PC-9 (cell line): ENCODE data around the gene WDR59. TPM values are rescaled to one million over a fixed set of nuclear protein-coding genes. Genes with fewer than 3 reads are reported as not detected.

Experiments
- BruUV-seq: library from RNA; stranded (reverse); fragments of 400-500 nt; replicated peaks from 2 replicates; lab custom pipeline; 2021; lab: Mats Ljungman, UMichigan
- CTCF ChIA-PET: fragments of 300-600 bp; sonication (Branson Sonifier 250); formaldehyde crosslinking; loops from one replicate; lab custom pipeline; 2022; ENCODE audit warnings: antibody characterized with exemption; lab: Charles Lee
- POLR2A ChIA-PET: fragments of 300-600 bp; sonication (Branson Sonifier 250); formaldehyde crosslinking; loops from one replicate; lab custom pipeline; 2022; ENCODE audit warnings: antibody characterized with exemption; ENCODE audit not compliant: unreplicated experiment; lab: Charles Lee
- DNase-seq, 2 experiments: peaks; one replicate each; pipeline versions ENCODE4 v3.0.0 to v3.0.0-alpha.2; 2015 to 2022; ENCODE audit warnings: mixed read lengths in 1 of 2
- H2AFZ ChIP-seq: fragments of 200-600 bp; sonication (generic); 2 replicates; pipeline ENCODE4 v1.8.1; 2017; ENCODE audit warnings: antibody characterized with exemption
- H3F3A ChIP-seq: fragments of 200-600 bp; sonication (generic); 2 replicates; pipeline ENCODE4 v1.8.1; 2017; ENCODE audit warnings: antibody characterized with exemption, mild to moderate bottlenecking, low read depth; ENCODE audit not compliant: insufficient read depth
- H3K27ac ChIP-seq: fragments of 200-600 bp; sonication (generic); 2 replicates; pipeline ENCODE4 v1.6.1; 2016; ENCODE audit warnings: mixed run types
- H3K27me3 ChIP-seq: fragments of 200-600 bp; sonication (generic); 2 replicates; pipeline ENCODE4 v1.6.1; 2016; ENCODE audit warnings: low read depth, mixed run types; ENCODE audit not compliant: insufficient read depth
- H3K36me3 ChIP-seq: fragments of 200-600 bp; sonication (generic); 2 replicates; pipeline ENCODE4 v1.6.1; 2016; ENCODE audit warnings: low read depth, mixed run types
- H3K4me1 ChIP-seq: fragments of 200-600 bp; sonication (generic); replicated peaks from 2 replicates; pipeline ENCODE4 v1.6.1; 2016; ENCODE audit warnings: mixed run types; ENCODE audit not compliant: insufficient read depth
- H3K4me2 ChIP-seq: fragments of 200-600 bp; sonication (generic); 2 replicates; pipeline ENCODE4 v1.6.1; 2017; ENCODE audit warnings: mixed run types
- H3K4me3 ChIP-seq: fragments of 200-600 bp; sonication (generic); 2 replicates; pipeline ENCODE4 v1.6.1; 2016; ENCODE audit warnings: mixed run types
- H3K79me2 ChIP-seq: fragments of 200-600 bp; sonication (generic); 2 replicates; pipeline ENCODE4 v1.6.1; 2017; ENCODE audit warnings: low read depth, mixed run types
- H3K9me2 ChIP-seq: fragments of 200-600 bp; sonication (generic); 2 replicates; pipeline ENCODE4 v1.8.1; 2017; ENCODE audit warnings: mild to moderate bottlenecking; ENCODE audit not compliant: insufficient read depth
- H3K9me3 ChIP-seq: fragments of 200-600 bp; sonication (generic); 2 replicates; pipeline ENCODE4 v1.8.1; 2016; ENCODE audit warnings: low read depth; ENCODE audit not compliant: insufficient read depth
- H4K20me1 ChIP-seq: fragments of 200-600 bp; sonication (generic); 2 replicates; pipeline ENCODE4 v1.8.1; 2017; ENCODE audit not compliant: insufficient read depth
- EZH2 ChIP-seq: fragments of 200-600 bp; sonication (generic); IDR thresholded peaks from 2 replicates; pipeline ENCODE4 v1.8.0; 2017; ENCODE audit warnings: antibody characterized with exemption, low read depth
- intact Hi-C: fragments of 100-400 bp; cut with micrococcal nuclease; formaldehyde crosslinking; loops from one replicate; pipeline ENCODE4 v1.10.0; 2022; ENCODE audit not compliant: unreplicated experiment
- total RNA-seq: library from RNA; stranded (reverse); gene quantifications from 2 replicates; pipeline ENCODE4 v1.2.3, GENCODE V29; 2021
- TF ChIP-seq, protein P1 (sequence below): fragments of 200-600 bp; sonication (generic); conservative IDR thresholded peaks from 2 replicates; pipeline ENCODE4 v1.6.1; 2017; ENCODE audit warnings: mixed run types, antibody characterized with exemption, mild to moderate bottlenecking, moderate library complexity

WDR59 gene
- total RNA-seq, 1 experiment from 2014 or later: 97.1 TPM

- H4K20me1 ChIP-seq: no peaks in the 10 kb centered on the region
- H3K27ac ChIP-seq: peak overlapping the region; percentile 71
- H3K36me3 ChIP-seq: 0 out of 2 replicates have a peak, but pooled peaks cover 6% of the 10 kb centered on the region
- H3K4me3 ChIP-seq: no peak overlapping the region
- H3K9me3 ChIP-seq: no peaks in the 10 kb centered on the region
- peaks cover 90% of the 10 kb centered on the region for H3K79me2 ChIP-seq
- BruUV-seq: no TSS peak
- peaks cover 65% of the 10 kb centered on the region for H3K4me1 ChIP-seq
- no peak overlapping the region for H2AFZ ChIP-seq
- intact Hi-C loops: loop anchor here (1.0 to 2.0 kb wide), 3 partner anchors 15 to 79 kb away; no protein-coding TSS in a partner anchor
- H3F3A ChIP-seq: peaks cover 24% of the 10 kb centered on the region
- H3K27me3 ChIP-seq: no peaks in the 10 kb centered on the region
- TF ChIP-seq, protein P1, sequence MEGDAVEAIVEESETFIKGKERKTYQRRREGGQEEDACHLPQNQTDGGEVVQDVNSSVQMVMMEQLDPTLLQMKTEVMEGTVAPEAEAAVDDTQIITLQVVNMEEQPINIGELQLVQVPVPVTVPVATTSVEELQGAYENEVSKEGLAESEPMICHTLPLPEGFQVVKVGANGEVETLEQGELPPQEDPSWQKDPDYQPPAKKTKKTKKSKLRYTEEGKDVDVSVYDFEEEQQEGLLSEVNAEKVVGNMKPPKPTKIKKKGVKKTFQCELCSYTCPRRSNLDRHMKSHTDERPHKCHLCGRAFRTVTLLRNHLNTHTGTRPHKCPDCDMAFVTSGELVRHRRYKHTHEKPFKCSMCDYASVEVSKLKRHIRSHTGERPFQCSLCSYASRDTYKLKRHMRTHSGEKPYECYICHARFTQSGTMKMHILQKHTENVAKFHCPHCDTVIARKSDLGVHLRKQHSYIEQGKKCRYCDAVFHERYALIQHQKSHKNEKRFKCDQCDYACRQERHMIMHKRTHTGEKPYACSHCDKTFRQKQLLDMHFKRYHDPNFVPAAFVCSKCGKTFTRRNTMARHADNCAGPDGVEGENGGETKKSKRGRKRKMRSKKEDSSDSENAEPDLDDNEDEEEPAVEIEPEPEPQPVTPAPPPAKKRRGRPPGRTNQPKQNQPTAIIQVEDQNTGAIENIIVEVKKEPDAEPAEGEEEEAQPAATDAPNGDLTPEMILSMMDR: no peak
- TF ChIP-seq EZH2: no peak
- POLR2A ChIA-PET: interaction anchor here (0.6 to 1.0 kb wide), 4 partner anchors 79 to 374 kb away, joined by 3 to 7 read pairs (median 4); no protein-coding TSS in a partner anchor
- DNase-seq: peak; percentile 65 to 91
- CTCF ChIA-PET: interaction anchor here (0.6 to 1.3 kb wide), 3 partner anchors 34 to 216 kb away, joined by 3 to 23 read pairs (median 4); no protein-coding TSS in a partner anchor
- no peaks in the 10 kb centered on the region for H3K9me2 ChIP-seq
- peak overlapping the region; percentile 63 for H3K4me2 ChIP-seq
Measured at GRCh38 chr16:75029854-75030253, 44.9 kb upstream of the WDR59 start.

- ChIA-PET CTCF (interaction anchor here (0.6 kb wide), 1 partner anchor 170 kb away, joined by 3 read pairs; no protein-coding TSS in a partner anchor), POLR2A (no interaction called here)
- Histone ChIP-seq H3K9me2 (no peaks in the 10 kb centered on the region), H4K20me1 (no peaks in the 10 kb centered on the region), H3F3A (peaks cover 24% of the 10 kb centered on the region), H3K4me1 (peaks cover 72% of the 10 kb centered on the region), H3K4me3 (no peak overlapping the region), H3K4me2 (no peak overlapping the region), H3K79me2 (peaks cover 89% of the 10 kb centered on the region), H3K27ac (peak overlapping the region; percentile 25), H2AFZ (no peak overlapping the region), H3K9me3 (no peaks in the 10 kb centered on the region), H3K36me3 (0 out of 2 replicates have a peak, but pooled peaks cover 6% of the 10 kb centered on the region), H3K27me3 (no peaks in the 10 kb centered on the region)
- DNase-seq: no peak
- intact Hi-C loops: loop anchor here (1.0 kb wide), 1 partner anchor 27 kb away; no protein-coding TSS in a partner anchor
- BruUV-seq: no TSS peak
- TF ChIP-seq EZH2: no peak
- TF ChIP-seq, protein P1: no peak
Measured at GRCh38 chr16:75028544-75029135, 43.7 kb upstream of the WDR59 start.

DNA sequence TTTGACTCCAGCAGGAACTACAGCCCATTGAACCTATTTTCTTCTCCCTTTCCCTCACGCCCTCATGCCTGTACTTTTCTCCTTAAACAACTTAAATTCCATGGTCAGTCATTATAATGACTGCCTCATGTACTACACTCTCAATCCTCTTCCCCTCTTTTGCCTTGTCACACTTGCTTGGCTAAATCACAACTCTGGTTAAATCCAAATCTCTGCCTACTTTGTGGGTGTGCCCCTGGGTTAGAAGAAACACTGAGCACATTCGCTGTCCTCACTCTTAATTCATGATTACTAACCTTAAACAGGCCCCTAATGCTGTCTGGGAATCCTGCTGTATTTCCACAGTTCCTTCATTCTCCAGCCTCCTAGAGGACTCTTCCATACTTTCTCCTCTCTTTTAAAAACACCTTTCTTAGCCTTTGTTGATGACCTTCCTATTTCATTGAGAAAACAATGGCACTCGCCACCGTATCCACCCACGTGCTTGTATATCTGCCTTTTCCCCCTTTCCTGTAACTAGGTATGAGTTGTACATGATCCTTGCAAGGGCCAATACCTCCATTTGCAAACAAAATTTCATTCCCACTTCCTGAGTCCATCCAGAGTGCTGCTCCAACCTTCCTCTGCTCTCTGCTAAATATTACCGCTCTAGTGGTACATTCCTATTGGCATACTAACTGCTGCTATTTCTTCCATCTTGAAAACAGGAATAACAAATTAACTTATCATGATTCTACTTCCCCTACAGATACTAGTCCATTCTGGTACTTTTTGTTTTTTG lies 42.8 kb upstream of the WDR59 start:
- no peak for DNase-seq
- TF ChIP-seq, protein P1: no peak
- no peak for TF ChIP-seq EZH2
- intact Hi-C loops: no loop called here
- no TSS peak for BruUV-seq
- no peak overlapping the region for H3K4me3 ChIP-seq
- H3K9me2 ChIP-seq: no peaks in the 10 kb centered on the region
- H3K4me2 ChIP-seq: no peak overlapping the region
- ChIA-PET CTCF (no interaction called here), POLR2A (no interaction called here)
- H3K9me3 ChIP-seq: no peaks in the 10 kb centered on the region
- peak overlapping the region; percentile 35; the same call in 1 of the 2 replicates for H3K27ac ChIP-seq
- no peaks in the 10 kb centered on the region for H3K27me3 ChIP-seq
- peaks cover 72% of the 10 kb centered on the region for H3K4me1 ChIP-seq
- peaks cover 24% of the 10 kb centered on the region for H3F3A ChIP-seq
- H2AFZ ChIP-seq: no peak overlapping the region
- no peaks in the 10 kb centered on the region for H4K20me1 ChIP-seq
- peaks cover 91% of the 10 kb centered on the region for H3K79me2 ChIP-seq
- 0 out of 2 replicates have a peak, but pooled peaks cover 10% of the 10 kb centered on the region for H3K36me3 ChIP-seq
